NCI-H1092 (cell line): ENCODE measurements around the gene SHC1.
"Not testable (repeated sequence)": the region's sequence is repeated elsewhere in the genome, so short reads cannot be mapped to it uniquely, and the experiment has no call there.

ENCODE experiments used
- DNase-seq: peaks from one replicate; lab custom pipeline; 2025; lab: John Stamatoyannopoulos, UW

SHC1 gene

GRCh38 chr1:154995301-154995983 lies 24.9 kb upstream of the SHC1 start:
- not testable (repeated sequence) for DNase-seq

DNA sequence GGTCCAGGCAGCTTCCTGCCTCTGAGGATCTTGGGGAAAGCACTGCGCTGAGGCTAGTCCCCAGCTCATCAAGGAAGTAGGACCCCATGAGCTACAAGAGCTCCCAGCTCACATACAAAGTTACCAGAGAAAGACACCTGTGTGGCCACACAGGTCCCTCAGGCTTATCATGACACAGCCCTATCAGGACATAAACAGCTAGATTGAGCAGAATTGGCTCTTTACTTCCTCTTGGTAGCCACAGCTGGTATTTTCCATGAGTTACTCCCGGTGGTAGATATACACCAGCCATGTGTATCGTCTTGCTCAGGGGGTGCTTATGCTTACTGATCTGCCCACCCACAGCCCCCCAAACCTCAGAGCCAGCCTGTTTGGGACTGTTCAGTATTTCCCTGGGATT lies 24.0 kb upstream of the SHC1 start:
- DNase-seq, result no peak

- DNase-seq, result no peak
These were observed 23.7 kb upstream of the SHC1 start for GRCh38 chr1:154994269-154994587.

- no peak for DNase-seq
These were observed 23.2 kb upstream of the SHC1 start, which contains the start of gene LENEP for GRCh38 chr1:154993572-154994268. Gene LENEP, plus strand, starts transcription at chr1:154993586. Its CDS starts 22 bp downstream, at chr1:154993608.

GRCh38 chr1:154992721-154993571 lies 22.4 kb upstream of the SHC1 start:
- DNase-seq, result no peak

GRCh38 chr1:154990276-154990675 lies 19.7 kb upstream of the SHC1 start:
- no peak for DNase-seq

GRCh38 chr1:154989195-154989860 lies 18.8 kb upstream of the SHC1 start:
- no peak for DNase-seq

- DNase-seq, result no peak
These were observed 17.8 kb upstream of the SHC1 start for GRCh38 chr1:154988058-154988954.

DNA sequence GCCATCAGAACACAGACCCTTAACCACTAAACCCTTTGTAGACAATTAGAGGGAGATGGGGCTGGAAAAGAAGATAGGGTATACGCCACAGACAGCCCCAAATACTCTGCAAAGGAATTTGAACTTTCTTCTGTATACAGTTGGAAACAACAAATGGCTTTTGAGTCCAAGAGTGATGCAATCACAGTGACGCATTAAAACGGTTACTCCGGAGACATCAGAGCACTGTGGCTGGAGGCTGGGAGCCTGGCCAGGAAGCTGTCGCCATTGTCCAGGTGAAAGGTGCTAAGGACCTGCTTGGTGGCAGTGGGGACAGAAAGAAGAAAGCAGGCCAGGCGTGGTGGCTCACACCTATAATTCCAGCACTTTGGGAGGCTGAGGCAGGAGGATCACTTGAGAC lies 16.8 kb upstream of the SHC1 start:
- DNase-seq, result no peak

GRCh38 chr1:154986736-154987135 lies 16.2 kb upstream of the SHC1 start:
- not testable (repeated sequence) for DNase-seq

DNA sequence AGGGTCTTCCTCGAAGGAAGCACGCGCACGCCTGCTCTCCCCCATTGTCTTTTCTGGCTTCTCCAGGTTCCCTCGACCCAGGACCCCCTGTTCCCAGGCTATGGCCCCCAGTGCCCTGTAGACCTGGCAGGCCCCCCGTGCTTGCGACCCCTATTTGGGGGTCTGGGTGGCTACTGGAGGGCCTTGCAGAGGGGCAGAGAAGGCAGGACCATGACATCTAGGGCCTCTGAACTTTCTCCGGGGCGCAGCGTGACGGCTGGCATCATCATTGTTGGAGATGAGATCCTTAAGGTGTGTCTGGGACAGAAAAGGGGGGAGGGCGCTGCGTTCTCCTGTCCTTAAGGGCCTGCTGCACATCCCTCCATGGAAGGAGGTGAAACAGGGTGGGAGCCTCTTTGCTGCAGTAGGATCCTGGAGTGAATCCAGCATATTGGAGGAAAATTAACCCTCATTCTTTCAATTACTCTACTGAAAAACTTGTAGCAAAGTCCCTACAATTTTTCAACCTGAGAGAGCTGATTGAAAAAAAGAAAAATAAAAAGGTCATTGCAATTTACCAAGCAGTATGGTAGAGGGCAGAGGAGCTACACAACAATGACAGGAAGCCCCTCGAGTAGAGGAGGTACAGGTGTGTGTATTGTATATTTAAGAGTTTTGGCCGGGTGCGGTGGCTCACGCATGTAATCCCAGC lies 13.4 kb upstream of the SHC1 start:
- DNase-seq, result no peak

GRCh38 chr1:154982897-154983648 lies 12.5 kb upstream of the SHC1 start, which contains the start of gene FLAD1:
Gene FLAD1, plus strand, starts transcription at chr1:154983344. Its CDS starts 351 bp downstream, at chr1:154983695.
- peak; percentile 100 for DNase-seq

GRCh38 chr1:154982341-154982740 lies 11.8 kb upstream of the SHC1 start:
- no peak for DNase-seq

- DNase-seq, result no peak
These were observed 7.8 kb upstream of the SHC1 start for GRCh38 chr1:154978360-154978759.

- DNase-seq, result not testable (repeated sequence)
These were observed 7.2 kb upstream of the SHC1 start for GRCh38 chr1:154977762-154978161.

DNA sequence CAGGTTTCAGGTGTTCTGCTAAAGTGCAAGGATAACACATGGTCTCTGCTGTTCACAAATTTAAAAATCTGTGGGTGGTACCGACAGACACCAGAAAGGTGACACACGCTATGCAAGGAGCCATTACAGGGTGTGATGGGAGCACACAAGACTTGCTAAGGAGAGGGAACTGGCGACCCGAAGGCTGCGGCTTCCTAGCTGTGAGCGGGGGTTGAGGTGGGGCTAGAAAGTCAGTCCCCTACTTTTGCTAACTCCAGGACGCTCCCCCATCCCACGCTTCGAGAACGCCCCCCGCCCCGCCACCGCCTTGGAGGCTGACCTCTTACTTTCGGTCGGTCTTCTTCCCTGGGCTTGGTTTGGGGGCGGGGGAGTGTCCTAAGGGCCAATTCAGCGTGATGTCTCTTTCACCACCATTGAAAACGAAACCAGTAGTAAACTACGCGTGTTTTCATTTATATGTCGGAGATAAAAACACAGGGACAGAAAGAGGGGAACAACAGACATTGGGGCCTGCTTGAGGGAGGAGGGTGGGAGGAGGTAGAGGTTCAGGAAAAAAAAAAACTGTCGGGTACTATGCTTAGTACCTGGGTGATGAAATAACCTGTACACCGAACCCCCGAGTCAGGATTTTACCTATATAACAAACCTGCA lies 5.0 kb upstream of the SHC1 start:
- no peak for DNase-seq

- peak; percentile 96 for DNase-seq
These were observed 4.4 kb upstream of the SHC1 start for GRCh38 chr1:154974808-154975408.

- peak; percentile 100 for DNase-seq
These were observed 3.7 kb upstream of the SHC1 start, which contains the start of gene CKS1B for GRCh38 chr1:154974102-154974807. Gene CKS1B, plus strand, starts transcription at chr1:154974681. Its CDS starts 65 bp downstream, at chr1:154974746.
